IMR-90 (cell line): ENCODE measurements around the gene MAP2K5. TPM values are rescaled to one million over a fixed set of nuclear protein-coding genes. Genes with fewer than 3 reads are reported as not detected.

Experiments
- ATAC-seq: fragments of 200-7000 bp; cut with Tn5 transposase; 2 replicates; pipeline ENCODE4 v1.9.1; 2020; ENCODE audit warnings: low read depth, mild to moderate bottlenecking, moderate library complexity
- BruUV-seq: library from RNA; stranded (reverse); fragments of 400-500 nt; replicated peaks from 2 replicates; lab custom pipeline; 2021; lab: Mats Ljungman, UMichigan
- CTCF ChIA-PET: fragments of 300-600 bp; formaldehyde crosslinking; extraction: SDS; loops from one replicate; lab custom pipeline; 2021; ENCODE audit warnings: antibody characterized with exemption; lab: Yijun Ruan, JAX
- POLR2A ChIA-PET: fragments of 300-600 bp; sonication (Branson Sonifier 250); formaldehyde crosslinking; loops from one replicate; lab custom pipeline; 2022; ENCODE audit warnings: antibody characterized with exemption; ENCODE audit not compliant: unreplicated experiment; lab: Charles Lee
- DNase-seq: peaks from one replicate; pipeline ENCODE4 v3.0.0; 2013
- H2AFZ ChIP-seq: replicated peaks from 2 replicates; pipeline ENCODE3; 2013; ENCODE audit warnings: low read length, mild to moderate bottlenecking; ENCODE audit not compliant: poor library complexity
- H2AK5ac ChIP-seq: 2 replicates; pipeline ENCODE4 v1.6.1; 2013; ENCODE audit warnings: low read depth, low read length, inconsistent platforms
- H2AK9ac ChIP-seq: replicated peaks from 2 replicates; pipeline ENCODE3; 2013; ENCODE audit warnings: mild to moderate bottlenecking, low read depth, low read length, moderate library complexity; ENCODE audit not compliant: poor library complexity
- H2BK120ac ChIP-seq: 2 replicates; pipeline ENCODE4 v1.6.1; 2013; ENCODE audit warnings: low read depth, low read length, inconsistent platforms
- H2BK15ac ChIP-seq: 3 replicates; pipeline ENCODE4 v1.6.1; 2013; ENCODE audit warnings: low read depth, low read length, inconsistent platforms
- H2BK20ac ChIP-seq: 2 replicates; pipeline ENCODE4 v1.6.1; 2013; ENCODE audit warnings: low read depth, mild to moderate bottlenecking, inconsistent platforms, low read length, moderate library complexity
- H2BK5ac ChIP-seq: 2 replicates; pipeline ENCODE4 v1.6.1; 2013; ENCODE audit warnings: mild to moderate bottlenecking, low read depth, low read length, inconsistent platforms; ENCODE audit not compliant: poor library complexity, severe bottlenecking
- H3K14ac ChIP-seq: replicated peaks from 2 replicates; pipeline ENCODE4 v1.6.1; 2013; ENCODE audit warnings: low read depth, low read length, inconsistent platforms
- H3K18ac ChIP-seq: 2 replicates; pipeline ENCODE4 v1.6.1; 2013; ENCODE audit warnings: low read depth, low read length, control low read depth
- H3K23ac ChIP-seq: 2 replicates; pipeline ENCODE4 v1.6.1; 2013; ENCODE audit warnings: low read depth, low read length, inconsistent platforms
- H3K27ac ChIP-seq: 2 replicates; pipeline ENCODE4 v1.5.1; 2013; ENCODE audit warnings: mild to moderate bottlenecking, control low read depth, low read length; ENCODE audit not compliant: insufficient read depth
- H3K27me3 ChIP-seq: 2 replicates; pipeline ENCODE4 v1.6.1; 2013; ENCODE audit warnings: low read length; ENCODE audit not compliant: control insufficient read depth, insufficient read depth
- H3K36me3 ChIP-seq: 2 replicates; pipeline ENCODE4 v1.6.1; 2013; ENCODE audit warnings: low read length, mixed read lengths; ENCODE audit not compliant: control insufficient read depth, insufficient read depth
- H3K4ac ChIP-seq: 2 replicates; pipeline ENCODE4 v1.6.1; 2013; ENCODE audit warnings: low read depth, low read length, inconsistent platforms
- H3K4me1 ChIP-seq: 2 replicates; pipeline ENCODE4 v1.6.1; 2013; ENCODE audit warnings: low read length, mixed read lengths; ENCODE audit not compliant: control insufficient read depth, insufficient read depth
- H3K4me2 ChIP-seq: 2 replicates; pipeline ENCODE4 v1.6.1; 2013; ENCODE audit warnings: low read depth, mild to moderate bottlenecking, control low read depth, low read length, moderate library complexity
- H3K4me3 ChIP-seq: 2 replicates; pipeline ENCODE4 v1.5.1; 2013; ENCODE audit warnings: low read depth, mild to moderate bottlenecking, control low read depth, low read length, moderate library complexity; ENCODE audit not compliant: insufficient read depth
- H3K56ac ChIP-seq: 2 replicates; pipeline ENCODE4 v1.6.1; 2013; ENCODE audit warnings: low read length, inconsistent platforms; ENCODE audit not compliant: insufficient read depth; ENCODE audit errors: extremely low read depth
- H3K79me1 ChIP-seq, 2 experiments: 2 replicates each; pipeline ENCODE4 v1.6.1; 2013; ENCODE audit warnings: low read length in 2 of 2, inconsistent platforms in 1 of 2, low read depth in 1 of 2
- H3K9ac ChIP-seq: 2 replicates; pipeline ENCODE4 v1.6.1; 2013; ENCODE audit warnings: low read depth, low read length, control low read depth
- H3K9me1 ChIP-seq: 2 replicates; pipeline ENCODE4 v1.6.1; 2013; ENCODE audit warnings: low read length, inconsistent platforms; ENCODE audit not compliant: insufficient read depth
- H3K9me3 ChIP-seq: 2 replicates; pipeline ENCODE4 v1.6.1; 2013; ENCODE audit warnings: low read length; ENCODE audit not compliant: control insufficient read depth, insufficient read depth
- H4K20me1 ChIP-seq: 2 replicates; pipeline ENCODE4 v1.6.1; 2013; ENCODE audit warnings: low read length, inconsistent platforms; ENCODE audit not compliant: insufficient read depth
- H4K5ac ChIP-seq: 2 replicates; pipeline ENCODE4 v1.6.1; 2013; ENCODE audit warnings: mild to moderate bottlenecking, low read depth, low read length, control low read depth
- H4K8ac ChIP-seq, 2 experiments: 2 replicates each; pipeline ENCODE4 v1.6.1; 2013; ENCODE audit warnings: low read depth in 2 of 2, low read length in 2 of 2, control low read depth in 1 of 2, inconsistent platforms in 1 of 2
- H4K91ac ChIP-seq: 2 replicates; pipeline ENCODE4 v1.6.1; 2013; ENCODE audit warnings: low read depth, low read length, inconsistent platforms; ENCODE audit not compliant: insufficient read depth
- CHD1 ChIP-seq: IDR thresholded peaks from 2 replicates; pipeline ENCODE4 v1.6.1; 2012; ENCODE audit warnings: low read depth, low read length, improper control_type of control experiment
- MAZ ChIP-seq: IDR thresholded peaks from 2 replicates; pipeline ENCODE4 v1.6.1; 2012; ENCODE audit warnings: low read depth, mild to moderate bottlenecking, low read length, improper control_type of control experiment, moderate library complexity, borderline replicate concordance
- MXI1 ChIP-seq: IDR thresholded peaks from 2 replicates; pipeline ENCODE4 v1.6.1; 2012; ENCODE audit warnings: low read depth, mild to moderate bottlenecking, low read length, moderate library complexity, borderline replicate concordance
- POLR2A ChIP-seq: IDR thresholded peaks from 2 replicates; pipeline ENCODE4 v1.6.1; 2012; ENCODE audit warnings: mild to moderate bottlenecking, low read depth, low read length
- SMC3 ChIP-seq: fragments of 150-350 bp; IDR thresholded peaks from 2 replicates; pipeline ENCODE4 v1.6.1; 2016; ENCODE audit warnings: low read depth, mild to moderate bottlenecking, antibody characterized with exemption, low read length, moderate library complexity
- dilution Hi-C: fragments of 300-500 bp; cut with HindIII; formaldehyde crosslinking; loops from one replicate; pipeline ENCODE4 v1.14.3; 2018; ENCODE audit warnings: low sequenced_read_pairs; ENCODE audit not compliant: unreplicated experiment
- in situ Hi-C: fragments of 300-500 bp; cut with MboI; formaldehyde crosslinking; loops from 3 replicates; pipeline ENCODE4 v1.14.3; 2019; ENCODE audit warnings: low sequenced_read_pairs, inconsistent platforms, mixed read lengths
- intact Hi-C: fragments of 100-400 bp; cut with micrococcal nuclease; formaldehyde crosslinking; loops from 2 replicates; pipeline ENCODE4 v1.10.0; 2022
- polyA plus RNA-seq, 3 experiments: library from polyadenylated mRNA; depleted of rRNA; stranded (reverse); fragments of >200 nt; gene quantifications; 2 replicates each; pipeline ENCODE4 v1.2.3, GENCODE V29; 2012; ENCODE audit warnings: low replicate concordance in 1 of 3
- total RNA-seq: library from RNA; depleted of rRNA; stranded (reverse); fragments of >200 nt; gene quantifications from 2 replicates; pipeline ENCODE4 v1.2.3, GENCODE V29; 2012
- TF ChIP-seq, protein P1 (sequence below): conservative IDR thresholded peaks from 2 replicates; pipeline ENCODE4 v1.5.1; 2012; ENCODE audit warnings: mild to moderate bottlenecking, low read depth, low read length, improper control_type of control experiment

Gene MAP2K5
- total and polyA plus RNA-seq, 2 of the 4 experiments (the other 2 are of a cell fraction), result 1.6 to 6.1 TPM

- no peaks in the 10 kb centered on the region for H3K4me1 ChIP-seq
- no peak overlapping the region for H2AFZ ChIP-seq
- no peak overlapping the region for H3K9ac ChIP-seq
- dilution Hi-C loops (no loop called here), intact Hi-C loops (no loop called here), in situ Hi-C loops (no loop called here)
- H4K91ac ChIP-seq, result no peak overlapping the region
- H4K8ac ChIP-seq, result no peak overlapping the region
- no peaks in the 10 kb centered on the region for H3K79me1 ChIP-seq
- H2BK5ac ChIP-seq, result no peak overlapping the region
- no peak overlapping the region for H2BK20ac ChIP-seq
- H3K23ac ChIP-seq, result no peak overlapping the region
- H3K4ac ChIP-seq, result no peak overlapping the region
- no peak overlapping the region for H2BK120ac ChIP-seq
- DNase-seq (no peak), ATAC-seq (no peak)
- no peak overlapping the region for H2AK5ac ChIP-seq
- H3K14ac ChIP-seq, result no peak overlapping the region
- 0 out of 2 replicates have a peak, but pooled peaks cover 1% of the 10 kb centered on the region for H3K36me3 ChIP-seq
- no peak overlapping the region for H3K56ac ChIP-seq
- no peak overlapping the region for H3K27ac ChIP-seq
- CTCF ChIA-PET, result no interaction called here
- POLR2A ChIA-PET, result no interaction called here
- H4K5ac ChIP-seq, result no peak overlapping the region
- no peaks in the 10 kb centered on the region for H3K27me3 ChIP-seq
- H3K4me3 ChIP-seq, result no peak overlapping the region
- no peaks in the 10 kb centered on the region for H4K20me1 ChIP-seq
- H2AK9ac ChIP-seq, result no peak overlapping the region
- BruUV-seq, result no TSS peak
- no peak overlapping the region for H2BK15ac ChIP-seq
- no peak overlapping the region for H3K18ac ChIP-seq
- TF ChIP-seq, protein P1, sequence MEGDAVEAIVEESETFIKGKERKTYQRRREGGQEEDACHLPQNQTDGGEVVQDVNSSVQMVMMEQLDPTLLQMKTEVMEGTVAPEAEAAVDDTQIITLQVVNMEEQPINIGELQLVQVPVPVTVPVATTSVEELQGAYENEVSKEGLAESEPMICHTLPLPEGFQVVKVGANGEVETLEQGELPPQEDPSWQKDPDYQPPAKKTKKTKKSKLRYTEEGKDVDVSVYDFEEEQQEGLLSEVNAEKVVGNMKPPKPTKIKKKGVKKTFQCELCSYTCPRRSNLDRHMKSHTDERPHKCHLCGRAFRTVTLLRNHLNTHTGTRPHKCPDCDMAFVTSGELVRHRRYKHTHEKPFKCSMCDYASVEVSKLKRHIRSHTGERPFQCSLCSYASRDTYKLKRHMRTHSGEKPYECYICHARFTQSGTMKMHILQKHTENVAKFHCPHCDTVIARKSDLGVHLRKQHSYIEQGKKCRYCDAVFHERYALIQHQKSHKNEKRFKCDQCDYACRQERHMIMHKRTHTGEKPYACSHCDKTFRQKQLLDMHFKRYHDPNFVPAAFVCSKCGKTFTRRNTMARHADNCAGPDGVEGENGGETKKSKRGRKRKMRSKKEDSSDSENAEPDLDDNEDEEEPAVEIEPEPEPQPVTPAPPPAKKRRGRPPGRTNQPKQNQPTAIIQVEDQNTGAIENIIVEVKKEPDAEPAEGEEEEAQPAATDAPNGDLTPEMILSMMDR, result no peak
- TF ChIP-seq POLR2A (no peak), CHD1 (no peak), MXI1 (no peak), SMC3 (no peak), MAZ (no peak)
- H3K4me2 ChIP-seq, result no peak overlapping the region
- H3K9me3 ChIP-seq, result no peaks in the 10 kb centered on the region
- no peaks in the 10 kb centered on the region for H3K9me1 ChIP-seq
Measured at GRCh38 chr15:67660446-67660845, 117.9 kb downstream of the MAP2K5 start.
